MV-4-11 (cell line): ENCODE measurements around the gene RASA1.

ENCODE experiments used
- DNase-seq: peaks from one replicate; lab custom pipeline; 2025; lab: John Stamatoyannopoulos, UW

The RASA1 gene

DNA sequence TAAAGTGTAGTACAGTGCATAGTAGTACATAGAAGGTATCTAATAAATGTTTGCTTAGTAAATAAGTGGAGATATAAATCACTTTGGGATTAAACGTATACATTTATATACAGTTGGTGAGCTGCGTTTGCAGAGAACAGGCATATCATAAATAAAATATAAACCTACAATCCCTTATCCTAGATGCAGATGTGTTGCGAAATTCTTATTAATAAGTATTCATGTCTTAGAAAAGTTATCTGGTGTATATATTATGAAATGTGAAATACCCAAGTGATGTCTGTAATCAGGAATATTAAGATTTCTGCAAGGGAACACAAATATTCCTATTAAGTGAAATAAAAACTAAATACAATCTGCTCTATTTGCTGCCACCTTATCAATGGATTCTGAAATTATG, 136.2 kb downstream of the RASA1 start:
- no peak for DNase-seq

GRCh38 chr5:87404359-87404758, 136.7 kb downstream of the RASA1 start:
- DNase-seq = no peak

GRCh38 chr5:87405472-87406155, 137.9 kb downstream of the RASA1 start:
- DNase-seq = no peak

- no peak for DNase-seq
These were observed 140.5 kb downstream of the RASA1 start for GRCh38 chr5:87408204-87408603.

- no peak for DNase-seq
These were observed 143.2 kb downstream of the RASA1 start for GRCh38 chr5:87410931-87411330.

DNA sequence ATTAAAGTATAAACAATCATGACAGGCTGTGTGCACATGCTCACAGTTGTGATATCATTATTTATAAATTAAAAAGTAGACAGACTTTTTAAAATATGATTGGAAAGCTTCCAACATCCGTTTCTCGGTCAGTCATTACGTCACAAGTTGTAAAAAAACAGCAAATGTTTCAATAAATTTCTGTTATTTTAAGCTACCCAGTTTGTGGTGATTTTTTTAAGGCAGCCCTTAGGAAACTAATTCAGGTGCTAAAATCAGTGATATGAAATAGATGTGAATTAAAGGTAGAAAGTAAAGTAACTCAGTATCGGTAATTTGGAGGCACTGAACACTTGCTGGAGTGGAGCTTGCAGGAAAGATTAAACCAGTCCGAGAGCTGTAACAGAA, 143.9 kb downstream of the RASA1 start:
- DNase-seq = no peak

- peak; percentile 34 for DNase-seq
These were observed 144.4 kb downstream of the RASA1 start for GRCh38 chr5:87411973-87412629.

- DNase-seq = peak; percentile 97
These were observed 145.1 kb downstream of the RASA1 start, which contains the start of gene CCNH for GRCh38 chr5:87412630-87413342. CCNH (minus strand) TSS chr5:87412930; CDS start chr5:87412794, 136 bp downstream.

DNA sequence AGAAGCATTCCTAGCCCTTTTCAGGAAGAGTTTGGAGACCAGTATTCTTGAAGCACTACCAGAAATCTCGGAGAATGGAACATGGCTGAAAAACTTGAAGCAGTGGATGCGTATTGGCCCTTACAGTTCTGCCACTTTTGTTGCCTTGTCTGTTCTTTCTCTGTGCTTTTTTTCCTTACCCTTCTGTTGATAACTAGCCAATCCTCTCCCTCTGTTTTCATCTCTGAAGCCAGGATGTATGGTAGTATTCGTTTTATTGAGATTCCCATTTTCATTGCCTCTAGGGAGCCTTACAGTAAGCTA, 145.6 kb downstream of the RASA1 start:
- DNase-seq = no peak

DNA sequence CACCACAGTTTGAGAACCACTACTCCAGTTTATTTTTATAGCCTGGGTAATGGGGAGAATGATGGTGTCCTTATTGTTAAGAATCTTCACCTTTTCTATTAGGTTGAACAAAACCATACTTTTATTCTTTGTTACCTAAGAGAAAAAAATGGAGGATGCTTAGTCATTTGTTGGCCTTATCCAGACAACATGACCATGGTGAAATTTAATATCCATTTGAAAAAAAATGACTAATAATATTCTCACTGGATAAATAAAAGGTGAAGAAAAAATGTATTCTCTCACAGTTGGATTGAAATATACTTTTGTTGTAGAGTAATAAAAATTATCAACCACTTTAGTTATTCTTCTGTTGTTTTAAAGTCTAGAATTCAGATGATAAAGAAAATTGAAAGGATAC, 150.8 kb downstream of the RASA1 start:
- DNase-seq = no peak

- DNase-seq = peak; percentile 47
These were observed 153.6 kb downstream of the RASA1 start for GRCh38 chr5:87421307-87421706.

DNA sequence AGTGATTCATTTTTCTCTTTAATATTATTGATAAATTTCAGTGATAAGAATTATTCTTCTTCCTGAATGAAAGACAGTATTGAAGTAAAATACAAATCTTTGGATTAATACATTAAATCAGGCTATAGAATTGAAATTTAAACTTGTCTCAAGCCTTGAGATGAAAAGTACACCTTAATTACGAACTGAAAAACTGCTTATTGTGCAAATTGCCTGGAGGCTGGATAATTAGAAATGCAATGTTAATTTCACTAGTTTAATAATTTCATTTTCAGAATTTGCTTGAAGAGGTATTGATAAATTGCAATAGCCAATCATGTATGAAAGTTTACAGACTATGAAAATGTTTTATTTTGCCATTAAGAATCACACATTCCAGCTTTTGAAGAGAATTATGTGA, 156.1 kb downstream of the RASA1 start:
- DNase-seq = no peak

DNA sequence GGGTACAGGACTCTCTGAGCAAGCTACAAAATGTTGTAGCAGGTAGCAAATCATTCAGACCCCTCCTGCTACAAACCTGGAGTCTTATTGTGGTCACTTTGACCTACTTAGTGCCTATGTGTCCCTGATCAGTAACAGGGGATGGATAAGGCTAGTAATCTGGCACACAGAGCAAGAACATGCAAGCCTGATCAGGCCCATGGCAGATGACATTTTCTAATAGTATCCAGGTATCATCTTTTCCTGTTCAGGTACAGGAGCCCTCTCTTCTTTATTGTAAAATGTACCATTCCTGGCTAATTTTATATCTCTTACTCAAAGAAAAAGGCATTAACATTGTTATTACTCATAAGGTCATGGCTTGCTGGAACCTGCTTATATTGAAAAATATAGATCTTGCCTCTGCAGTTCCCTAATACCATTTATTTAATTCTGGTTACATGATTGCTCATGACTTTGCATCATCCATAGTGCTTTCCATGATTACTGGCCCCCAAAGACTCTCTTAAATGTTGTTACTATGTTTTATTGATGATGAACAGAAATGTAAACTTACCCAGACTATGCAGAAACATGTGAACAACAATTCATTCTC, 163.3 kb downstream of the RASA1 start:
- DNase-seq = no peak

GRCh38 chr5:87432460-87432859, 164.8 kb downstream of the RASA1 start:
- no peak for DNase-seq

- DNase-seq = no peak
These were observed 166.3 kb downstream of the RASA1 start for GRCh38 chr5:87433945-87434344.

- DNase-seq = no peak
These were observed 166.8 kb downstream of the RASA1 start for GRCh38 chr5:87434461-87434860.

GRCh38 chr5:87435144-87435694, 167.5 kb downstream of the RASA1 start:
- no peak for DNase-seq

DNA sequence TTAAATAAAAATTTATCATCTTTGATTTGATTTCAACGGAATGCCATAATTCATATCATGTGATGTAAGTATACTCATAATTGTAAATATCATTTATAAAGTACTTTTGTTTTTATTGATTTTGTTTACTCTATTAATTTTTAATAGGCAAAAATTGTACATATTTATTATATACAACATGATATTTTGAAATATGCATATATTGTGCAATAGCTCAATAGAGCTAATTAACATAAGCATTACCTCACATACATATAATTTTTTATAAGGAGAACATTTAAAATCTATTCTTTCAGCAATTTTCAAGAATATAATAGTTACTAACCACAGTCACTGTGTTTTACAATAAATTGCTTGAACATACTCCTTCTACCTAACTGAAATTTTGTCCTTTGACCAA, 170.0 kb downstream of the RASA1 start:
- no peak for DNase-seq

GRCh38 chr5:87438231-87438630, 170.5 kb downstream of the RASA1 start:
- DNase-seq = no peak
